Prostate gland (tissue), 2 donors: ENCODE data around the gene TMEM141.
A peak's percentile ranks its signal among the peaks of the same experiment; 100 is the strongest.

Experiments used
- CTCF ChIP-seq, 4 experiments: fragments of 200-600 bp in 2 of 4; fragments of 450-650 bp in 2 of 4; sonication (generic) in 2 of 4; IDR thresholded peaks; 1 replicate in 3 of 4; 2 replicates in 1 of 4; pipeline ENCODE4 v1.5.1; 2016 to 2019; ENCODE audit warnings: antibody characterized with exemption in 4 of 4, mild to moderate bottlenecking in 2 of 4, moderate library complexity in 2 of 4
- POLR2A ChIP-seq: fragments of 450-650 bp; IDR thresholded peaks from one replicate; pipeline ENCODE4 v1.6.1; 2016; ENCODE audit warnings: antibody characterized with exemption, mild to moderate bottlenecking

DNA sequence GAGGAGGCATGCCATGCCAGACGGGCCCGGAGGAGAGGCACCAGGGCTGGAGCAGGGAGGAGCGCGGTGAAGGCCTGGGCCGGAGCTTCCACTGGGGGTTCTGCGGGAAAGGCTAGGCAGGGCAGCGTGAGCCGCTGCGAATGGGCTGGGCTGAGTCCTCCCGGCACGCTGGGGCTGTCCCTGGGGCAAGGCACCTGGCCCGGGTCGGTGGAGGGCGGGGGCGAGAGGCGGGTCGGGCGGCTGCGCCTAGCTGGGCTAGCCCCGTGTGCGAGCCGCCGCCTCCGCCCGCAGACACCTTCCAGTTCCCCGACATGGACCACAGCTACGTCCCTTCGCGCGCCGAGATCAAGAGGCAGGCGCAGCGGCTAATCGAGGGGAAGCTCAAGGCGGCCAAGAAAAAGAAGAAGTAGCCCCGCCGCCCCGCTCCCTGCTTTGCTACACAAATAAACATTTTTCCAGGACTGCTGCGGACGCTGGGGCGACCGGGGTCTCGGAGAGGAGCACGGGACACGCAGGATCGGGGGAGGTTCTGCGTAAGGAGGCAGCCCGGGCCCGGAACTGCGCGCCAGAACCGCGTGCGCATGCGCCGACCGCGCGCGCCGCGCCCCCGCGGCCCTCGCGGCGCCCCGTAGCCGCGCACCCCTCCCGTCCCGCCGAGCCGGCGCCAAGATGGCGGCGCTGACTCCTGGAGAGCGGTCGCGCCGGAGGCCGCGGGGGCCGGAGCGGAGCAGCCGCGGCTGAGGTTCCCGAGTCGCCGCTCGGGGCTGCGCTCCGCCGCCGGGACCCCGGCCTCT, 16.3 kb downstream of the TMEM141 start, which contains the start of gene RABL6:
- peak in 2 of 4 experiments; percentile 7 to 20 for TF ChIP-seq CTCF (IDR thresholded peaks at IDR 0.05)
- TF ChIP-seq POLR2A: peak; percentile 49
